Glomerular visceral epithelial cell (primary cell): ENCODE data around the gene HCK.

Experiments used
- DNase-seq: peaks from one replicate; pipeline ENCODE4 v3.0.0-alpha.2; 2016; ENCODE audit errors: extremely low spot score

HCK gene

DNA sequence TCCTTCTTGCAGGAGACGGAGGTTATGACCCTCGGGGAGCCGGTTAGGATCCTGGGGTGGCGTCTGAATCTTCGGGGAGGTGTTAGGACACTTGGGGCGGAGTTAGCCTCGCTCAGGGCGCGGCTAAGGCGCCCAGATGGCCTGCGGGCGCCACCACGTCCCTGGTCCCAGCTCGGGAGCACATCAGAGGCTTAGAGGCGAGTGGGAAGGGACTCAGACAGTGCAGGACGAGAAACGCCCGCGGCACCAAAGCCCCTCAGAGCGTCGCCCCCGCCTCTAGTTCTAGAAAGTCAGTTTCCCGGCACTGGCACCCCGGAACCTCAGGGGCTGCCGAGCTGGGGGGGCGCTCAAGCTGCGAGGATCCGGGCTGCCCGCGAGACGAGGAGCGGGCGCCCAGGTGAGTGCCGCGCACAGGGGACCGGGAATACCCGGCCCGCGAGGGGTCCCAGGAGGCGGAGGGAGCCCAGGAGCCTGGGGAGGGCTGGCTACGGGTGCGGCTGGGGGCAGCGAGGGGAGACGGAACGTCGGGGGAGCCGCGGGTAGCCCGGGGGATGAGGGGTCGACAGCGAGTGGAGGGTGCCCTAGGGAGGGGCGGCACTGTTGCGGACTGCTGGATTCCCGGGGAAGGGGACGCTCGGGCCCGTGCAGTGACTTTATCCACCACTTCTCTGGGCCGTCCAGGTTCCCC lies at the start of gene HCK:
Gene HCK (plus strand): TSS at position 153 of the 688 bp plus-strand sequence.
- DNase-seq = no peak

DNA sequence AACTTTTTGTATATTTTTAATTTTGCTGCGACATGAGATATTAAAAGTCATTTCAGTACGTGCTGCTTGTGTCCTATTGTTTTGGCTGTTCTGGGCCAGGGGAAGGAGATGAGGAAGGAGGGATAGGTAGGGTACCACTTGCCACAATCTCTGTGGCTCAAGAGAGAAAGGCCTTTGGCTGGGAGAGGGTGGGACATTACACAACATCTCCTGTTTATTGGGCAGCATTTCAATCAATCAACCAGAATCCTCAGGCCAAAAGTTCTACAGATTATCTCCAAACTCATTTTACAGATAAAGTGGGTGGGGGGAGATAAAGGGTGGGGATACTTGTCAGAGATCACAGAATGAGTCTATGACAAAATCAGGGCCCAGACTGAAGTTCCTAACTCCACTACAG lies 48.7 kb upstream of the HCK start:
- no peak for DNase-seq

DNA sequence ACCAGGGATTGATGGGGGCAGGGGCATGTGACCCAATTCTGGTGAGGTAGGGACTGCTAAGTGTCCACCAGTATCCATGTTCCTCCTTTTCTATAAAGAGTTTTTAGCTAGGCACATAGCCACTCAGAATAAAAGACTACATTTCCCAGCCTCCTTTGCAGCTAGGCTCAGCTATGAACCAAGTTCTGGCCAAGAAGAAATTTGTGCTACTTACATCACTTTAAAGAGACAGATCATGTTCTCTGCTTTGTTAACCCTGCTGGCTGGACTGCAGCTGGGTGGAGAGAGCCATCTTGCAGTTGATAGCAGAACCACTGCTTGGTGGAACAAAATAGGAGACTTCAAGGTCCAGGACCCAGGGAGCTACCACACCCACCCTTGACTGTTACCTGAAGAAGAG lies 47.1 kb upstream of the HCK start:
- peak; percentile 15 for DNase-seq

GRCh38 chr20:32006053-32006452 lies 46.0 kb upstream of the HCK start:
- DNase-seq = no peak

- no peak for DNase-seq
Observed at GRCh38 chr20:32006841-32007786, 44.9 kb upstream of the HCK start.

GRCh38 chr20:32007787-32008616 lies 44.0 kb upstream of the HCK start:
- DNase-seq = no peak

- DNase-seq = no peak
Observed at GRCh38 chr20:32009564-32009963, 42.5 kb upstream of the HCK start.

- no peak for DNase-seq
Observed at GRCh38 chr20:32010101-32010500, 41.9 kb upstream of the HCK start, which contains the start of gene CCM2L. Gene CCM2L (plus strand): TSS chr20:32010438. CDS start chr20:32010455, 17 bp downstream.

DNA sequence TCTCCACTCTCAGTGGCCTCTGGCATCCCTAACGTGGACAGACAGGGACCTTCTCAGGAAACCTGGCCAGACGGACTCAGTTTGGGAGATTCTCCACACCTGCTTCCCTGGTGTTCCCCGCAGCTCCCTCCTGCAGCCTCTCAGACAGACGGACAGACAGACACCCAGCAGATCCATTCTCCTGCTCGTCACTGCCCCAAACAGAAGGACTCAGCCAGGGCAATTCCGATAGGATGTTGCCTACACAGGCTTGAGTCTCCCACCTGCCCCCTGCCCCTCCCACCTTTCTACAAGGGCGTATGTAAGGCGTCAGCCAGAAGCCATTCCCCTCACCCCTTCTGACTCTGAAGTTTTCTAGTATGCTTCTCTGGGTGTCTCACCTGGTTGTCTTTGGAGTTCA lies 41.4 kb upstream of the HCK start:
- no peak for DNase-seq

DNA sequence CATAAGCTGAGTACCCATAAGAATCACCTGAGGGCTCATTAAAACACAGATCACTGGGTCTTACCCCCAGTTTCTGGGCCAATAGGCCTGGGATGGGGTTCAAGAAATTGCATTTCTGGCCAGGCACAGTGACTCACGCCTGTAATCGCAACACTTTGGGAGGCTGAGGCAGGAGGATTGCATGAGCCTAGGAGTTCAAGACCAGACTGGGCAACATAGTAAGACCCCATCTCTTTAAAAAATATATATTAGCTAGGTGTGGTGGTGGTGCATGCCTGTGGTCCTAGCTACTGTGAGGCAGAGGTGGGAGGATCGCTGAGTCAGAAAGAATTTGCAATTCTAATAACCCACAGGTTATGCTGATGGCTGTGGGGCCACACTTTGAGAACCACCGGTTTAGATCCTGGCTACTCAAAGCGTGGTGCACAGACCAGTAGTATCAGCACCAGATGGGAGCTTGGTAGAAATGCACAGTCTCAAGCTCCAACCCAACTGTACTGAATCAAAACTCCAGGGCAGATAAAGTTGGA lies 39.8 kb upstream of the HCK start:
- DNase-seq = no peak

DNA sequence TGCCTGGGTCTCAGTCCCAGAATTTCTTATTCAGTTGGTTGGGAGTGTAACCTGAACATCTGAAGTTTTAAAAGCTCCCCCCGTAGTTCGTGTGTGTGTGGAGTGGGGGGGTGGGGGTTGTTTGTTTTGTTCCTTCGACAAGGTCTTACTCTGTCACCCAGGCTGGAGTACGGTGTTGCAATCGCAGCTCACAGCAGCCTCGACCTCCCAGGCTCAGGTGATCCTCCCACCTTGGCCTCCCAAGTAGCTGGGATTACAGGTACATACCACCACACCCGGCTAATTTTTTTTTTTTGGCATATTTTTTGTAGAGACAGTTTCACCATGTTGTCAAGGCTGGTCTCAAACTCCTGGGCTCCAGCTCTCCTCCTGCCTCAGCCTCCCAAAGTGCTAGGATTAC lies 38.7 kb upstream of the HCK start:
- DNase-seq = no peak

- DNase-seq = peak; percentile 33
Observed at GRCh38 chr20:32017711-32018251, 34.3 kb upstream of the HCK start.

DNA sequence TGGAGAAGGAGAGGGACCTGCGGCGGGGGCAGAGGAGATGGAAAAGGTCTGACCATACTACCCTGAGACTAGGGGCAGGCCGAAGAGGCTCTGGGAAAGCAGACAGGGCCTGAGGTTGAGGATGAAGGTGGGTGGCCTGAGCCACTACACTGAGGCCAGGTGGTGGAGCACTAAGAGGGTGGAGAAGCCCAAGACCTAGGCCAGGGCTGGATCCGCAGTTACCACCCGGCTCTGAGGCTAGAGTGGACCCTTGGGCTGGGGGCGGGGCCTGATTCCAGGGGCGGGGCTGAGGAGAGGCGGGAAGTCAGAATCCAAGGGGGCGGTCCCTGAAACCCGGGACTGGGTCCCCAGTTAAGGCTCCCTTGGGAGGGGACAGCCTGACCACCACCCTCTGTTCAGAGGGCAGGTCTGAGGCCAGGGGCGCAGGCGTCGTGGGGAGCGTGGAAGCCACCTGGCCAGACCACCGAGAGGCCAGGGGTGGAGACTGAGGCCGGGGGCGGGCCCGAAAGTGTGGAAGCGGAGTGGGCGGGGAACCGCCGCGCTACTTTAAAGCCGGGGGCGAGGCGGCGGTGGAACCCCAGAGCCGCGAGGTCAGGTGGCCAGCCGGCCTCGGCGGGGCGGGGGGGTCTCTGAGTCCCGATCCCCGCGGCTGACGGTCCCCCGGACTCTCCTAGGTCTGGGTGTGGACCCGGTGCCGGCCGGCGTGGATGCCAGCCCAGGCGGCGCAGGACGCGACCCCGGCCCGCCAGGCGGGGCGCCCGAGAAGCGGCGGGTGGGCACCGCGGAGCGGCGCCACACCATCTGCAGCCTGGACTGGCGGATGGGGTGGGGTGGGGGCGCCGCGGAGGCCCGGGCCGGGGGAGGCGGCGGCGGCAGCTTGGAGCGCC lies 33.5 kb upstream of the HCK start:
- peak; percentile 63 for DNase-seq

DNA sequence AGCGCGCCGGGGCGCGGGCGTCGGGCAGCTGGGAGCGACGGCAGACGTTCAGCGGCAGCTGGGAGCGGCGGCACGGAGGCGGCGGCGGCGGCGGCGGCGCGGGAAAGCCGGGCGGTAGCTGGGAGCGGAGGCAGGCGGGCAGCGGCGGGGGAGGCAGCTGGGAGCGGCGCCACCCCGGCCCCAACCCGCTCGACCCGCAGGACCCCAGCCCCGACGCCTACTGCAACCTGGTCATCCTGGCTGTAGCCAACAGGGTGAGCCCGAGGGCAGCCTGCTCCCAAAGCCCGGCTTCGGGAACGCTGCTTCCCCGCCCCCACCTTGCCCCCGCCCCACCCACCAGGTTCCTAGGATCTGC lies 32.9 kb upstream of the HCK start:
- DNase-seq = peak; percentile 31

DNA sequence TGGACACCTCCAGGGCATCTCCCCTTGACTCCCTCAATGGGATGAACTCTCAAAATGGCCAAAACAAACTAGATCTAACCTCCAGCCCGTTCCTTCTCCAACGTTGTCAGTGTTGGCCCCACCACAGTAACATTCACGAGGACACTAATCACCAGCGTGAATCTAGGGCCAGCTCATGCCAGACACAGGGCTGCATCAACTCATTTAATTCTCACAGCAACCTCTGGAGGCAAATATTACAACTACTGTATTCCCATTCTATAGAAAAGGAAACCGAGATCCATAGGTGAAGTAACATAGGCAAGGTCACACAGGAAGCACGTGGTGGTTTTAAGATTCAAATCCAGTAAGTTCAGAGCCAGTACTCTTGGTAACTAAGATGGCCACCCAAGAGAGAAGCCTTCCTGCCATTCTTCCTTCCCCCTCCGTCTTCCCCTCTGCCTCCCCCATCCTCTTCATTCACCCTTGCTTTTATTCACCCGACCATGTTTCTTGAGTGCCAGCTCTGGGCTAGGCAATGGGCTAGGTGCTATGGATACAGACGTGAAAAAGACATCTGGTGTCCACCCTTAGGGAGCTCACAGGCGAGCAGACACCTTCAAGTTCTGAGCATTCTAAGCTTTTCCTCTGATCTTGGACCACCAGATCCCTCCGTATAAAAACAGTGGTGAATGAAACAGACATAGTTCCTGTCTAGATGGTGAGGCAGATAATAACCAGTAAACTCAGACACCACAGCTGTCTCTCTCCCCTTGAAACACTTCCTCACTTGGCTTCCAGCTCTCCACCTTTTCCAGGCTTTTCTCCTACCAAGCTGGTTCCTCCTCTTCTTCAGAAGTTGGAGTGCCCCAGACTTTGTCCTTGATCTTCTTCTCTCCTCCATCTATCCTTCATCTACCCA lies 32.2 kb upstream of the HCK start:
- DNase-seq = no peak

- DNase-seq = no peak
Observed at GRCh38 chr20:32021091-32021490, 31.0 kb upstream of the HCK start.

GRCh38 chr20:32024683-32025295 lies 27.3 kb upstream of the HCK start:
- no peak for DNase-seq

DNA sequence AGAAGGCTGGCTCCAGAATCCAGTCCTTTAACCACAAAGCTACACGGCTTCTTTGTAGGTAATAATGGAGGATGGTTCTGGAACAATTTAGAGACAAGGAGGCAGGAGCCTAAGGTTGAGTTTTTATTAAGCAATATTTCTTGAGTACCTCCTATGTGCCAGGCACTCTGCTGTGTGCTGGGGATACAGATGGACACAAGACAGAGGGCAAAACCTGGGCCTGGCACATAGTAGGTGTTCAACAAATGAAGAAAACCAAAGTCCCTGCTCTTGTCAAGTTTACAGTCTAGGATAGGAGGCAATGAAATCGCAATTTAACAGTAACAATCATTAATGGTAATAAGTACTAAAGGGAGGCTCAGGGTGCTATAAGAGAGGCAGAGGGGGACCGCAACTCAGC lies 24.4 kb upstream of the HCK start:
- DNase-seq = no peak
